Stimulated activated naive CD4-positive, alpha-beta T cell (primary cell): ENCODE data around the gene USP6NL.

Experiments
- DNase-seq, 6 experiments: peaks; one replicate each; lab custom pipeline; 2025; lab: John Stamatoyannopoulos, UW

USP6NL gene

DNA sequence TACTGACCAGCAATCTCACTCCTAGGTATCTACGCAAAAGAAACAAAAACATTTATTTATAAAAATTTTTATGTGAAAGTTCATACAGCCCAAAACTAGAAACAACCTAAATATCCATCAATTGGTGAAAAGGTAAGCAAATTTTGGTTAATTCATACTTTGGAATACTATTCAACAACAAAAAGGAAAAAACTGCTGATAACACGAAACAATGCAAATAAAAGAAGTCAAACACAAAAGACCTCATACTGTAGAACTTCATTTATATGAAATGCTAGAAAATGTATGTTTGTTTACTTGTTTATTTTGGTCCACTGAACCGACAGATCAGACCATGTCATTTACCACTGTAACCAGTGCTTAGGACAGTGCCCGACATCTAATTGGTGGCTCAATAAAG, 60.3 kb downstream of the USP6NL start:
- no peak for DNase-seq

- DNase-seq = no peak
Observed at GRCh38 chr10:11548768-11549099, 62.7 kb downstream of the USP6NL start.

- no peak for DNase-seq
Observed at GRCh38 chr10:11548065-11548767, 63.2 kb downstream of the USP6NL start.

DNA sequence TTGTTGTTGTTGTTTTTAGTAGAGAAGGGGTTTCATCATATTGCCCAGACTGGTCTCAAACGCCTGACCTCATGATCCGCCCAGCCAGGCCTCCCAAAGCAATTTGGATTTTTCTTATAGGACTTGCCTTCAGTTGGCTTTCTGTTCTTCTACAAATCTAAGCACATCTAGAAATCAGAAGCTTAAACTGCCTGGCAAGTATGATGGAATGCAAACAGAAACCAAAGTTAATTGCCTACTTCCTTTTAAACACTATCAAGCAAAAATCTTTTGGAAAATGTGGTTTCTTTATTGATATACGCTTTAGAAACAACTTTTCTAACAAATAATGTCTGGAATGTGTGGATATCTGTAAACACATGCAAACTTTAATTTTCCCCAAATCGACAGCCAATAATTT, 64.9 kb downstream of the USP6NL start:
- DNase-seq = no peak

DNA sequence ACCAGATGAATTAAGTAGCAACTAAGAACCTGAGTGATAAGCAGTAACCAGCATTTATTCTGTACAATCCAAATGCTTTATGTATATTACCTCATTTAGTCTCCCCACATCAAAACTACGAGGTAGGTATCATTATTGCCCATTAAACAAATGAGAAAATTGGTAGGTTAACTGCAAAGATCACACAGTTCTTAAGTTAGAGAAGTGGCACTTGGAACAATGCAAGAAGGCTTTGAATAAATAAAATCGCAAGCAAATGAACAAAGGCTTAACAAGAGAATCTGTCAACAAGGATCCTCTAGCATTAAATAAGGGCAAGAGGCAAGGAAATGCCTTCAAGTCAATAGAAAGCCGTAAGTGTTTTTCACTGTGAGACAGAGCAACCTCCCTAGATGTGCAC, 70.2 kb downstream of the USP6NL start:
- DNase-seq = no peak

GRCh38 chr10:11539191-11539868, 72.1 kb downstream of the USP6NL start:
- DNase-seq = no peak

GRCh38 chr10:11538834-11539190, 72.6 kb downstream of the USP6NL start:
- no peak for DNase-seq

- DNase-seq = no peak
Observed at GRCh38 chr10:11536228-11536627, 75.2 kb downstream of the USP6NL start.

GRCh38 chr10:11535346-11535959, 76.0 kb downstream of the USP6NL start:
- DNase-seq = no peak

GRCh38 chr10:11533328-11533781, 78.1 kb downstream of the USP6NL start:
- DNase-seq = no peak

DNA sequence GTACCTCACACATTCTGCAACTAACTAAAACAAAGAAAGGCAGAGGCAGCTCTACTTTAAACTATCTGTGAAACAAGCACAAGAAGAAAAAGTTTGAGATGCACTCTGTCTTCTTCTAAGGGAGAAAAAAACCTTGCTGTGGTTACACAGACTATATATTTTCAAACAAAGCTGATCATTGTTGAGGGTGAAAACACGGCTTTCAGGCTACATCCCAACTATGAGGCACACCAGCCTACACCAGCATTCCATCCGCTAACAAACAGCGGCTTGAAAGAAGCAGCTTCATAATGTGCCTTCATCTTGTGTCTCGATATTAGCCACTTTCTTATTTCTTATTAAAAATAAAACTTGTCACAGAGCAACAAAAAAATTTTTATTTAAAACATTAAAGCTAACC, 79.1 kb downstream of the USP6NL start:
- DNase-seq = no peak

GRCh38 chr10:11530806-11531205, 80.6 kb downstream of the USP6NL start:
- DNase-seq = no peak

DNA sequence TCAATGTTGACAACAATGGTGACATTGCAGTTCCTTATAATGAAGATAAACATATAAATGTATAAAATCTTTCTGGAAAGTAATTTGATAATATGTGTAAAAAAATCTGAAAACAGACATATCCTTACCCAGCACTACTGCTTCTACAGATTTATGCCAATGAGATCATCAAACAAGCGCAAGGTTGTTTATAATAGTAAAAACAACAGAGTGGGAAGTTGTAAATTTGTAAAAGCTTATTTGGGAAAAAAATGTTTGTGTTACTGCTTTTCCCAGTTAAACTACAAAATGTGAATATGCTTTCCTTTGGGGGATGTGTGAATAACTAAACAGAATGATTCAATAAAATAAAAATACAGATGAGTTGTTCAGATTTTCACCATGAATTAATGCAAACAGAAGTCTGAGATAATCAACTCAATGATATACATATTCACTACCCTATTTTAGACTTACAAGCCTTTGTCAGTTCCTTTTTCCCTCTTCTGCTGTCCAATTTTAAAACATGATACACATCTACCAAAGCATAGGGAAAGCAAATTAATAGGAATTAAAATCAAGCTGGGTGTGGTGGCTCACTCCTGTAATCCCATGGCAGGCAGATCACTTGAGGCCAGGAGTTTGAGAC, 82.1 kb downstream of the USP6NL start:
- no peak for DNase-seq

DNA sequence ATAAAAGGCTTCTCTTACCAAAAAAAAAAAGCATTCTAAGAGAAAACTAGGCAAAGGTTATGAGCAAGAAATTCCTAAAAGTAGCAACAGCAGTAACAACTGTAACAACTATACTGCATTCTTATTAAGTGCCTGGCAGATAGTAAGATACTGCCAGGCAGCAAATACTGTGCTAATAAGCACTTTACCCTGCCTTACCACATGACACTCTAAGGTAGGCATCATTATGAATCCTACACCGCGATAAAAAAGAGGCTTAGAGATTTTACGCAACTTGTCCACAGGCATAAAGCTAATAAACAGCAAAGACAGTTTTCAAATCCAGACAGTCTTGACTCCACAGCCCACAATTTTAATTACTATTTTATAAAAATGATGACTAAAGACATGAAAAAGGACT, 83.2 kb downstream of the USP6NL start:
- no peak for DNase-seq

GRCh38 chr10:11527691-11528255, 83.7 kb downstream of the USP6NL start:
- DNase-seq = peak in 1 of 6 experiments; percentile 21

DNA sequence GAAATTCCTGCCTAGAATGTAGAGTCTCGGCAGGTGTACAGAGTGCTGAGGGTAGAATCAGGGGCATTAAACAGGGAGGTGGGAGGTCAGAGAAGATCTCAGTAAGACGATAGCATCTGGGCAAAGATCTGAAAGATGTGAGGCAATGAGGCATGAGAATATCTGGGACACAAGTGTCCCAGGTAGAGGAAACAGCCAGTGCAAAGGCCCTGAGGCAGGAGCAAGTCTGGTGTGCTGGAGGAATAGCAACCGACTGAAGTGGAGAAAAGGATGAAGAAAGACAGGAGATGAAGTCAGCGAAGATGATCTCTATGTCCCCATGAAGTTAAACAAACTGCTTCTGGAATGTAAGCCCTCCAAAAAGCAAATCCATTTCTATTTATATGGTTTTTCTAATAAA, 84.4 kb downstream of the USP6NL start:
- DNase-seq = no peak

DNA sequence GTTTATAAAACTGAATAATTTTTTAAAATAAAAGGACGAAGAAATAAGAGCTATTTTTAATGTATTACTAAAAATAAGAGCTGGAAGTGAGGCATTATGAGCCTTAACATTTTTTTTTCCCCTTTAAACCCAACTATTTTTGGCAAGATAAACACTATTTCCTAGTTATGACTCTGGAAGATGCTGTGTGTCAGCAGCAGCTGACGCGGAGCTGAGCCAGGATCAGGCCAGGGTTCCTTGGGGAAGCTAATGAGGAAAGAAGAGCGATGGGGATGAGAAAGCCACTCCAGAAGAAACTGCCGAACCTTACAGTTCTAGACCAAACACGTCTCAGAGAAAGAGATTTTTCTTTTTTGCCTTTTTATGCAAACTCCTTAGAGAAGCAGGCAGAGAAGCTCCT, 85.9 kb downstream of the USP6NL start:
- DNase-seq = no peak

DNA sequence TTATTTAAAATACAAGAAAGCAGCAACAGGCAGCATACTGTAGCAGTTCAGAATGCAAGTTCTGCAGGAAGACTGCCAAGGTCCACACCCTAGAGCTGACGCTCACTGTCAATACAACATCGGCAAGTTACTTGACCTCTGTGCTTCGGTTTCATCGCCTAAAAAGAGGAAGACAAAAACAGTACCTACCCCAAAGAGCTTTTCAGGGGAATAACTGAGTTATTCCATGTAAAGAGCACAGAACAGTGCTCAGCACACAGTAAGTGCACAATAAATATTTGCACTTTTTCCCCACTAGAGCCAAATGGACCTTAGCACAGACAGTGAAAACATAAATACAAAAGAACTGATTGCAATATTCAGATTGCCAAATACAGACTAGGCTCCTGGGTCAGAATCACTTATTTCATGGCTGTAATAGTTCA, 88.6 kb downstream of the USP6NL start:
- DNase-seq = no peak

GRCh38 chr10:11521860-11522259, 89.6 kb downstream of the USP6NL start:
- no peak for DNase-seq

DNA sequence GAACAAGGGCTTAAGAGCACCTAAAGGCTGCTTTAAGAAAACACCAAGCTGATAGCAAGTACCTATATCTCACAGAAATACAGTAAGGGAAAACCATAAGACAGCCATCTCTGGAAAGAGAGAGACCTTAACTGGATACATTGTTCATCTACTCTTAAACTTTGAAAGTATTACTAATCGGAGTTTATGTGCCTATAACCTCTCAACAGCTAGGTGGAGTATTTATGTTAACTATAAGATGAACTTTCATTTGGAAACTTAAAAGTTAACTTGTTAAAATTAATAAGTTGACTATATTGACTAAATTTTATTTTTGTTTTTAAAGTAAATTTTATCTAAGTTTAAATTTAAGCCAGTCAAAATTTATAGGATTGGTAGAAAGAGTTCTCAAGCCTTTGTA, 90.6 kb downstream of the USP6NL start:
- no peak for DNase-seq

DNA sequence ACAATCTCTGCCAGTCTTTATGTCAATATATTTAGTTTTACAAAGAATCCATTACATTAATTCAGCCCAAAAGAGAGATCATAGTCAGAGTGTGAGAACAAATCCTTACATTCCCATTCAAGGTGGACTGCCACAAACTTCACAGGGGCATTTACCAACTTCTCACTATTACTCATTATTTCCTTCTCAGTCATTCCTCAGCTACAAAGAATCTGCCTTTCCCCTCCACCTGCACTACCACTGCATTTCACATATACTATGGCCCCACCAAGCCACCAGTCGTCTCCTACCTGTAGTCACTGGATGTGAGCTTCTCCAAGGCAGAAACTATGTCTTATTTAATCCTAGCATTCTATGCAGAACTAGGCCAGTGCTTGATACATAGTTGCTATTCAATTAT, 94.3 kb downstream of the USP6NL start:
- no peak for DNase-seq

- no peak for DNase-seq
Observed at GRCh38 chr10:11516431-11516746, 95.1 kb downstream of the USP6NL start.
